HG03066 (cell line): Measurements from ENCODE around the gene ZNF296.

Experiments used
- ATAC-seq: cut with Tn5 transposase; IDR thresholded peaks from one replicate; pipeline ENCODE4 v1.9.1; 2021; ENCODE audit warnings: low read depth; ENCODE audit not compliant: unreplicated experiment

The ZNF296 gene

GRCh38 chr19:45103508-45104319 lies 27.4 kb upstream of the ZNF296 start:
- ATAC-seq: no peak

GRCh38 chr19:45103156-45103507 lies 26.9 kb upstream of the ZNF296 start:
- ATAC-seq: no peak

GRCh38 chr19:45102481-45102880 lies 26.2 kb upstream of the ZNF296 start:
- ATAC-seq: no peak

GRCh38 chr19:45101806-45102205 lies 25.5 kb upstream of the ZNF296 start:
- no peak for ATAC-seq

- no peak for ATAC-seq
Observed at GRCh38 chr19:45100846-45101252, 24.6 kb upstream of the ZNF296 start.

GRCh38 chr19:45100201-45100600 lies 23.9 kb upstream of the ZNF296 start:
- no peak for ATAC-seq

- no peak for ATAC-seq
Observed at GRCh38 chr19:45099467-45100191, 23.4 kb upstream of the ZNF296 start.

- ATAC-seq: no peak
Observed at GRCh38 chr19:45098521-45099466, 22.5 kb upstream of the ZNF296 start.

- no peak for ATAC-seq
Observed at GRCh38 chr19:45097776-45098520, 21.7 kb upstream of the ZNF296 start.

- ATAC-seq: no peak
Observed at GRCh38 chr19:45097450-45097775, 21.1 kb upstream of the ZNF296 start.

- no peak for ATAC-seq
Observed at GRCh38 chr19:45096700-45097099, 20.4 kb upstream of the ZNF296 start.

GRCh38 chr19:45095496-45096413 lies 19.5 kb upstream of the ZNF296 start:
- no peak for ATAC-seq

GRCh38 chr19:45094707-45095106 lies 18.4 kb upstream of the ZNF296 start:
- ATAC-seq: no peak

- ATAC-seq: no peak
Observed at GRCh38 chr19:45094137-45094536, 17.9 kb upstream of the ZNF296 start.

GRCh38 chr19:45092747-45093678 lies 16.7 kb upstream of the ZNF296 start, which contains the start of gene PPP1R37:
Gene PPP1R37, plus strand, starts transcription at chr19:45093179. Its CDS starts 147 bp downstream, at chr19:45093326.
- ATAC-seq: no peak

- peak; percentile 56 for ATAC-seq
Observed at GRCh38 chr19:45091031-45091923, 15.0 kb upstream of the ZNF296 start.

- ATAC-seq: no peak
Observed at GRCh38 chr19:45090606-45091005, 14.3 kb upstream of the ZNF296 start.
